KMS-11 (cell line): ENCODE data around the gene C5orf15.

ENCODE experiments used
- H2AFZ ChIP-seq: fragments of 200-600 bp; sonication (generic); 2 replicates; pipeline ENCODE4 v1.6.1; 2016; ENCODE audit warnings: antibody characterized with exemption, mixed run types, low read depth
- H3K27ac ChIP-seq: fragments of 200-600 bp; sonication (generic); 2 replicates; pipeline ENCODE4 v1.6.1; 2016; ENCODE audit warnings: mild to moderate bottlenecking, mixed run types
- H3K27me3 ChIP-seq: fragments of 200-600 bp; sonication (generic); 2 replicates; pipeline ENCODE4 v1.6.1; 2017; ENCODE audit warnings: mild to moderate bottlenecking, low read depth, mixed run types, moderate library complexity; ENCODE audit not compliant: insufficient read depth
- H3K36me3 ChIP-seq: fragments of 200-600 bp; sonication (generic); 2 replicates; pipeline ENCODE4 v1.6.1; 2017; ENCODE audit warnings: mild to moderate bottlenecking, mixed run types; ENCODE audit not compliant: insufficient read depth
- H3K4me1 ChIP-seq: fragments of 200-600 bp; sonication (generic); 2 replicates; pipeline ENCODE4 v1.6.1; 2016; ENCODE audit warnings: mild to moderate bottlenecking, low read depth, mixed run types; ENCODE audit not compliant: poor library complexity, severe bottlenecking
- H3K4me2 ChIP-seq: fragments of 200-600 bp; sonication (generic); 2 replicates; pipeline ENCODE4 v1.7.0; 2016; ENCODE audit warnings: mild to moderate bottlenecking, mixed run types
- H3K4me3 ChIP-seq: fragments of 200-600 bp; sonication (generic); IDR thresholded peaks from 2 replicates; pipeline ENCODE4 v1.6.1; 2017; ENCODE audit warnings: low read depth, low read length, mixed read lengths; ENCODE audit not compliant: insufficient read depth
- H3K79me2 ChIP-seq: fragments of 200-600 bp; sonication (generic); 2 replicates; pipeline ENCODE4 v1.6.1; 2016; ENCODE audit warnings: low read depth, mixed run types; ENCODE audit not compliant: insufficient read depth
- H3K9ac ChIP-seq: fragments of 200-600 bp; sonication (generic); 2 replicates; pipeline ENCODE4 v1.6.1; 2016; ENCODE audit warnings: mild to moderate bottlenecking, mixed run types
- H4K20me1 ChIP-seq: fragments of 200-600 bp; sonication (generic); 2 replicates; pipeline ENCODE4 v1.6.1; 2016; ENCODE audit warnings: mild to moderate bottlenecking, mixed run types; ENCODE audit not compliant: insufficient read depth
- CTCF ChIP-seq: fragments of 200-600 bp; sonication (generic); conservative IDR thresholded peaks from 2 replicates; pipeline ENCODE4 v1.6.1; 2017; ENCODE audit warnings: low read depth, mild to moderate bottlenecking, antibody characterized with exemption, low read length, moderate library complexity, mixed read lengths

C5orf15 gene

DNA sequence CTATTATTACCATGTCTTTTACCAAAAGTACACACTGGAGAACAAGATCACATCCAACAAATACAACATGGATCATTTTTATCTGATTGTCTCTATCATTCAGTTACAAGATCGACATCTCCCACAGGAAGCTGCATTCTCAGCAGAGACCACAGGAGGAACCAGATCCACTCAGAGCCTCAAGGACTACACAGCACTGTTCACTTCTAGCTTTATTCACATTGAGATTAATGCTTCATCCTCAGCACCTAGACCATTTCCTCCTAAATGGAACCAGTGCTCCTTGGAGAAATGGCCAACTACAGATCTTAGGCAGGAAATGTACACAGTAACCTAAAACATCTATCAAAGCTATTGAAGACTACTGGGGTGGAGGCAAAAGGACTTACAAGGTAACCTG lies 13.3 kb upstream of the C5orf15 start:
- Histone ChIP-seq H2AFZ (no peak overlapping the region), H3K79me2 (peaks cover 6% of the 10 kb centered on the region), H3K36me3 (no peaks in the 10 kb centered on the region; the same call in 1 of the 2 replicates), H3K4me2 (no peak overlapping the region), H3K9ac (no peak overlapping the region), H3K27me3 (no peaks in the 10 kb centered on the region), H3K4me1 (peaks cover 56% of the 10 kb centered on the region), H3K27ac (no peak overlapping the region), H4K20me1 (no peaks in the 10 kb centered on the region), H3K4me3 (no peak overlapping the region)
- no peak for TF ChIP-seq CTCF

GRCh38 chr5:133980652-133981051 lies 12.2 kb upstream of the C5orf15 start:
- no peak overlapping the region for H3K9ac ChIP-seq
- H3K4me1 ChIP-seq = peaks cover 53% of the 10 kb centered on the region
- H3K27me3 ChIP-seq = no peaks in the 10 kb centered on the region
- H3K4me2 ChIP-seq = no peak overlapping the region
- peaks cover 6% of the 10 kb centered on the region for H3K79me2 ChIP-seq
- no peak overlapping the region for H2AFZ ChIP-seq
- H4K20me1 ChIP-seq = no peaks in the 10 kb centered on the region
- H3K4me3 ChIP-seq = no peak overlapping the region
- peaks cover 5% of the 10 kb centered on the region; the same call in 1 of the 2 replicates for H3K36me3 ChIP-seq
- no peak for TF ChIP-seq CTCF
- no peak overlapping the region for H3K27ac ChIP-seq

GRCh38 chr5:133978943-133979342 lies 10.5 kb upstream of the C5orf15 start:
- H3K4me2 ChIP-seq = no peak overlapping the region
- H3K27me3 ChIP-seq = no peaks in the 10 kb centered on the region
- H3K79me2 ChIP-seq = no peaks in the 10 kb centered on the region; the same call in 1 of the 2 replicates
- H2AFZ ChIP-seq = no peak overlapping the region
- no peak overlapping the region for H3K9ac ChIP-seq
- H3K36me3 ChIP-seq = peaks cover 13% of the 10 kb centered on the region; the same call in 1 of the 2 replicates
- no peaks in the 10 kb centered on the region for H4K20me1 ChIP-seq
- no peak overlapping the region for H3K27ac ChIP-seq
- H3K4me1 ChIP-seq = peaks cover 45% of the 10 kb centered on the region
- no peak overlapping the region for H3K4me3 ChIP-seq
- TF ChIP-seq CTCF = no peak

DNA sequence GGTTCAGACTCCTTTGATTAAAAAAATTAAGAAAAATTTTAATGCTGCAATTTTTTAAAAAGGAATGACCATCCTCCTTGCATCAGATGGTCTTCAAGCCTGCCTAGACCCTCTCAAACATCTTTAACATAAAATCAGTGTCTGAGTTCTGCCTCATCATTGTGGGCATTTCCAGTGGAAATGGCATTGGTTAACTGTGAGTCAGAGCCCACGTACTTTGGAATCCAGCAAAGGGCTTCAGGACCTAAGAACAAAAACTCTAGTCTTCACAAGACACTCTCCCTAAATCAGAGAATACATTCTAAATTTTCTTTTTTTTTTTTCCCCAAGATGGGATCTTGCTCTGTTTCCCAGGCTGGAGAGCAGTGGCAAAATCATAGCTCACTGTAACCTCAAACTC lies 9.4 kb upstream of the C5orf15 start:
- TF ChIP-seq CTCF = no peak
- H4K20me1 ChIP-seq = no peaks in the 10 kb centered on the region
- H3K4me3 ChIP-seq = no peak overlapping the region
- no peaks in the 10 kb centered on the region; the same call in 1 of the 2 replicates for H3K79me2 ChIP-seq
- H2AFZ ChIP-seq = no peak overlapping the region
- peak overlapping the region; percentile 38 for H3K4me2 ChIP-seq
- peak overlapping the region; percentile 21; the same call in 1 of the 2 replicates for H3K9ac ChIP-seq
- peak overlapping the region; percentile 69 for H3K27ac ChIP-seq
- peaks cover 42% of the 10 kb centered on the region for H3K4me1 ChIP-seq
- no peaks in the 10 kb centered on the region for H3K27me3 ChIP-seq
- peaks cover 17% of the 10 kb centered on the region; the same call in 1 of the 2 replicates for H3K36me3 ChIP-seq
